HTERT RPE-1 (cell line): ENCODE results near the gene NUBPL.

Experiments
- in situ Hi-C: fragments of 300-500 bp; cut with MboI; formaldehyde crosslinking; loops from 4 replicates; pipeline ENCODE4 v1.14.3; 2020; ENCODE audit warnings: low sequenced_read_pairs

The NUBPL gene

DNA sequence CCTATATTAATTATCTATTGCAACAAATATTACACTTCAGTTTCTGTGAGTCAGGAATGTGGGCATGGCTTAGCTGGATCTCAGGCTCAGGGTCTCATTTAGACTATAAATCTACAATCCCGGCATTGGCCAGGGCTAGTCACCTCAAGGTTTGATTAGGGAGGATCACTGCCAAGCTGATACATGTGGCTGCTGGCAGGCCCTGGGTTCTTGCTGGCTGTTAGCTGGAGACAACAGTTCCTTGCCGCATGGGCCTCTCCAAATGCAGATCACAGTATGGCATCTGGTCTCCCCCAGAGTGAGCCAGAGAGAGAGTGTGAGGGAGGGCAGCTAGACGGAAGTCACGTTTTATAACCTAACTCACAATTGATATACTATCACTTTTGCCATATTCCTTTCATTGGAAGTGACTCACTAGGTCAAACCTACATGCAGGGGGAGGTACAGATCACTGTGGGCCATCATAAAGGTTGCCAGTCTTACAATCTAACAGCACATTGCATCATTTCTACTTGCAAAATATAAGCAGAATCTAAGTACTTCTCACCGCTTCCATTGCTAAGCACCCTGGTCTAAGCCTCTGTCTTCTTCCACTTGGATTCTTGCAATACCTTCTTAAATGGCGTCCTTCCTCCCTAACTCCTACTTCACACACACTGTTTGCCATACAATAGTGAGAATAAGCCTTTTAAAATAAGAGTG is 341.9 kb downstream of the NUBPL start:
- in situ Hi-C loops, result no loop called here

DNA sequence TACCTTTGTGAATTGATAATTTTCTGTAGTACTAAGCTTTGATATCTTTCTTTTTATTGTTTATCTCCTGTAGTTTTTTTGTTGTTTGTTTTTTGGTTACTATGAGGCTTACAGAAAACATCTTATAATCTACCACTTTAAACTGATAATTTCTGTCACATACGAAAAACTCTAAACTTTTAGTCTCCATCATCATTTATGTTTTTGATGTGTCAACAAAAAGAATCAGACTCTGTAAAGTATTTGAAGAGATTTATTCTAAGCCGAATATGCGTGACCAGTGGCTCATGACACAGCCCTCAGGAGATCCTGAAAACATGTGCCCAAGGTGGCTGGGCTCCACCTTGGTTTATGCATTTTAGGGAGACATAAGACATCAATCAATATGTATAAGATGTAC is 348.8 kb downstream of the NUBPL start:
- in situ Hi-C loops, result no loop called here
